Lower lobe of right lung (tissue), 2 donors: ENCODE data around the gene PDE4D. TPM values are rescaled to one million over a fixed set of nuclear protein-coding genes. Genes with fewer than 3 reads are reported as not detected.
A peak's percentile ranks its signal among the peaks of the same experiment; 100 is the strongest.

Experiments
- ATAC-seq, 2 donors: fragments of 200-7000 bp; cut with Tn5 transposase; one replicate each; pipeline ENCODE4 v1.9.1; 2020 to 2022; ENCODE audit warnings: mild to moderate bottlenecking in 2 of 2, moderate library complexity in 2 of 2
- DNase-seq: peaks from one replicate; pipeline ENCODE4 v3.0.0-alpha.2; 2020
- H3K27ac ChIP-seq: fragments of 200-600 bp; one replicate; pipeline ENCODE4 v1.8.0; 2022
- H3K27me3 ChIP-seq: fragments of 200-600 bp; one replicate; pipeline ENCODE4 v1.8.0; 2022; ENCODE audit warnings: low read depth
- H3K36me3 ChIP-seq: fragments of 200-600 bp; one replicate; pipeline ENCODE4 v1.8.0; 2022; ENCODE audit warnings: mild to moderate bottlenecking
- H3K4me1 ChIP-seq: fragments of 200-600 bp; one replicate; pipeline ENCODE4 v1.8.0; 2022
- H3K4me3 ChIP-seq: fragments of 200-600 bp; one replicate; pipeline ENCODE4 v1.8.0; 2022; ENCODE audit warnings: mild to moderate bottlenecking
- H3K9me3 ChIP-seq: fragments of 200-600 bp; one replicate; pipeline ENCODE4 v1.8.0; 2022
- intact Hi-C: fragments of 100-400 bp; cut with DNase I; formaldehyde crosslinking; loops from one replicate; pipeline ENCODE4 v1.11.0; 2022
- total RNA-seq: library from RNA; stranded (reverse); fragmentation: NEBNext Ultra II Directional; extraction: Animal tissue kit (Norgen Biotek cat#: 25700); gene quantifications from one replicate; pipeline ENCODE4 v1.2.1, GENCODE V29; 2021
- TF ChIP-seq, protein P1 (sequence below): fragments of 200-600 bp; IDR thresholded peaks from one replicate; pipeline ENCODE4 v1.8.0; 2022; ENCODE audit warnings: antibody characterized with exemption, mild to moderate bottlenecking
- donor health status: DM: no; HTN: yes; CAD: no; lungs with severe emphysema.

PDE4D gene
- total RNA-seq, 1 donor from 2014 or later, result 71.3 TPM

DNA sequence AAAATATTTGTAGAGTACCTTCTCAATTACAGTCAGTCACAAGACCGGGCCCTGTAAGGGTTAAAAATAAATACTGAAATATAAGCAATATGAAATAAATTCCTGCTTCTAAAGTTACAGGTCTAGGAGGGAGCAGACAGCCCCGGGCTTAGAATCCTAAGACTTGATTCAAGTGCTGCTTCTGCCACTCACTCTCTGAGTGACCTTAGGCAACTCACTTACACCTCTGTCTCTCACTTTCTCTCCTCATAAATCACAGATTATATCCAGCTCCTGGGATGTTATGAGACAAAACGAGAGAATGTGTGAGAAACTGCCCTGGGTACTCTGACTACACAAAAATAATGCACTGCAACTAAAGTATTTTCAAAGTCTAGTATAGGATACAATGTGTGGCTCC, 101.9 kb downstream of the PDE4D start:
- Histone ChIP-seq H3K4me1 (no peaks in the 10 kb centered on the region), H3K9me3 (no peaks in the 10 kb centered on the region), H3K27ac (no peak overlapping the region), H3K4me3 (no peak overlapping the region), H3K27me3 (no peaks in the 10 kb centered on the region), H3K36me3 (no peaks in the 10 kb centered on the region)
- no peak for DNase-seq
- TF ChIP-seq, protein P1, sequence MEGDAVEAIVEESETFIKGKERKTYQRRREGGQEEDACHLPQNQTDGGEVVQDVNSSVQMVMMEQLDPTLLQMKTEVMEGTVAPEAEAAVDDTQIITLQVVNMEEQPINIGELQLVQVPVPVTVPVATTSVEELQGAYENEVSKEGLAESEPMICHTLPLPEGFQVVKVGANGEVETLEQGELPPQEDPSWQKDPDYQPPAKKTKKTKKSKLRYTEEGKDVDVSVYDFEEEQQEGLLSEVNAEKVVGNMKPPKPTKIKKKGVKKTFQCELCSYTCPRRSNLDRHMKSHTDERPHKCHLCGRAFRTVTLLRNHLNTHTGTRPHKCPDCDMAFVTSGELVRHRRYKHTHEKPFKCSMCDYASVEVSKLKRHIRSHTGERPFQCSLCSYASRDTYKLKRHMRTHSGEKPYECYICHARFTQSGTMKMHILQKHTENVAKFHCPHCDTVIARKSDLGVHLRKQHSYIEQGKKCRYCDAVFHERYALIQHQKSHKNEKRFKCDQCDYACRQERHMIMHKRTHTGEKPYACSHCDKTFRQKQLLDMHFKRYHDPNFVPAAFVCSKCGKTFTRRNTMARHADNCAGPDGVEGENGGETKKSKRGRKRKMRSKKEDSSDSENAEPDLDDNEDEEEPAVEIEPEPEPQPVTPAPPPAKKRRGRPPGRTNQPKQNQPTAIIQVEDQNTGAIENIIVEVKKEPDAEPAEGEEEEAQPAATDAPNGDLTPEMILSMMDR, result no peak
- no peak for ATAC-seq
- intact Hi-C loops, result no loop called here

- TF ChIP-seq, protein P1, result no peak
- Histone ChIP-seq H3K4me1 (no peaks in the 10 kb centered on the region), H3K36me3 (no peaks in the 10 kb centered on the region), H3K4me3 (no peak overlapping the region), H3K9me3 (no peaks in the 10 kb centered on the region), H3K27ac (no peak overlapping the region), H3K27me3 (no peaks in the 10 kb centered on the region)
- ATAC-seq, result peak in 1 of 2 donors; percentile 18
- intact Hi-C loops, result no loop called here
- DNase-seq, result no peak
Measured at GRCh38 chr5:59790776-59791475, 102.6 kb downstream of the PDE4D start.

DNA sequence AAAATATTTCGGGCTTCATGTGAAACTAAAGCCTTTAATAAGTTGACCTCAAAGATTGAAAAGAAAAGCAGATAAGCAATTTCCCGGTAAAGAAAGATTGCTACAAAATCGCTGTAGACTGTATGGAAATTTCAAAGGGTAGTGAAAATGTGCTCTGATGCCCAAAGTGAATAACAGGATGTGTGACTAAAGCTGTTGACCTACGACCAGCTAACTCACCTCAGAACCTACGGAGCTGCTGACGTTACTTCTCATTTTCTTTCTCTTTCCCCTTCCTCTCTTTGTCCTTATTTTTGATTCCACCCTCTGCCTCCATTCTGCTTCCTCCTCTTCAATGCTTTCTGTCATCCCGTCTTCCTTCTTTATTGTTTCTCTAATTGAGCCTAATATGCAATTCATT, 103.2 kb downstream of the PDE4D start:
- intact Hi-C loops, result no loop called here
- H3K27me3 ChIP-seq, result no peaks in the 10 kb centered on the region
- TF ChIP-seq, protein P1, result no peak
- H3K4me1 ChIP-seq, result no peaks in the 10 kb centered on the region
- H3K27ac ChIP-seq, result no peak overlapping the region
- no peaks in the 10 kb centered on the region for H3K9me3 ChIP-seq
- H3K36me3 ChIP-seq, result no peaks in the 10 kb centered on the region
- ATAC-seq, result peak; percentile 26 to 40
- no peak overlapping the region for H3K4me3 ChIP-seq
- no peak for DNase-seq

- DNase-seq (no peak), ATAC-seq (peak in 1 of 2 donors; percentile 16)
- Histone ChIP-seq H3K27me3 (no peaks in the 10 kb centered on the region), H3K9me3 (no peaks in the 10 kb centered on the region), H3K4me1 (no peaks in the 10 kb centered on the region), H3K27ac (no peak overlapping the region), H3K36me3 (no peaks in the 10 kb centered on the region), H3K4me3 (no peak overlapping the region)
- TF ChIP-seq, protein P1, result no peak
- intact Hi-C loops, result no loop called here
Measured at GRCh38 chr5:59789894-59790293, 103.6 kb downstream of the PDE4D start.

DNA sequence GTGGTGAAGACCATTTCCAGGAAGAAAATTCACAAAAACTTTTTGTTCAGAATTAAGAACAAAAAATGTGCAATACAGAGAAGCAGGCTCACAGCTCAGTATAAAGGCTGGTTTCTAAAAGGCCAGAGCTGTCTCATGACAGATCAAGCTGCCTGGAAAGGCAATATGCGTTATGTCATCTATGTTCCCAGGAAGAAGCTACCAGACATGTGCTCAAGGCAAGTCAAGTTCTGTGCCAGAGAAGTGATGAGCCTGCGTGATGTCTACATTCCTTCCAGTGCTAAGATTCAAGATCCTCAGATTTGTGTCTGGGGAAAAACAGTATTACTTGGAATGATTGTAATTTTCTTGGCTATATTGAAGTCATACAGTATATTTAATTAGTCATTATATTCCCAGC, 104.3 kb downstream of the PDE4D start:
- no peaks in the 10 kb centered on the region for H3K9me3 ChIP-seq
- no peak overlapping the region for H3K27ac ChIP-seq
- ATAC-seq, result peak; percentile 16 to 49
- DNase-seq, result no peak
- no peaks in the 10 kb centered on the region for H3K4me1 ChIP-seq
- no peaks in the 10 kb centered on the region for H3K36me3 ChIP-seq
- no peaks in the 10 kb centered on the region for H3K27me3 ChIP-seq
- intact Hi-C loops, result no loop called here
- H3K4me3 ChIP-seq, result no peak overlapping the region
- TF ChIP-seq, protein P1, result no peak
